HG03469 (cell line): ENCODE measurements around the gene CCL2.

Source experiments
- ATAC-seq: cut with Tn5 transposase; IDR thresholded peaks from one replicate; pipeline ENCODE4 v1.9.1; 2021; ENCODE audit warnings: mild to moderate bottlenecking, moderate library complexity, moderate number of reproducible peaks; ENCODE audit not compliant: unreplicated experiment

CCL2 gene

DNA sequence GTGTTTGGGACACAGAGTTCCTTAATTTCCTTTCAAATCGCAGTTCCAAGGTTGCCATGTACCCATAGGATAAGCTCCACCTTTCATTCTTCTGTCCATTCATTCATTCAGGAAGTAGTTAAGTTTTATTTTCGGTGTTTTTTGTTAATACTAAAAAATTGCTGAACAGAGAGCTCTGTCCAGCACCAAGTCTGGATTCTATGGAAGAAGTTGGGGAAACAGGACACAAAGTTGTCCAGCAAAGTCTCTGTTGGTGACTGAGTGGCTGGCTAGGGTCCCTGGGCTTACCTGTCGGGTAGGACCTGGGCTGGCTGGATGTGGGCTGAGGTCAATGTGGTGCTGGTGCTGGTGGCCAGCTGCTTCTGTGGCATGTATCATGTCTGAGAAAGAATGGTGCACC lies 17.6 kb upstream of the CCL2 start:
- ATAC-seq = no peak

DNA sequence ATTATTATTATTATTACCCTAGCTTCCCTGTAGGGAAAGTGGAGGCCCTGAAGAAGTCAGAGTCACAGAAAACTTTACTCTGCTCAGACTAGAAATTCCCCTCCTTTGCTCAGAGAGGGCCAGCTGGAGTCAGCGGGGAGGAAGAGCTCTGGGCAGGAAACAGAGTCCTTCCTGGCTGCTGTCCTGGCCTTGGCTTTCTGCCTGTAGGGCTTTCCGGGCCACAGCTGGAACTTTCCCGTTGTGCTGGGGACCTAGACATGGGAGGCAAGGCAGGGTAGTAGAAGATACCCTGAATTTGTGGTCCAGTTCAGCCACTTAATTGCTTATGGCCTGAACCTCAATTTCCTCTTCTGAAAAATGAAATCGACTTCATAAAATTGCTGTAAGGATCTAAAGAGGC lies 14.0 kb upstream of the CCL2 start:
- ATAC-seq = no peak

- no peak for ATAC-seq
These were observed 12.3 kb upstream of the CCL2 start for GRCh38 chr17:34242587-34243363.

GRCh38 chr17:34243364-34244320 lies 11.4 kb upstream of the CCL2 start:
- ATAC-seq = no peak

GRCh38 chr17:34245351-34245905 lies 9.7 kb upstream of the CCL2 start:
- ATAC-seq = no peak

DNA sequence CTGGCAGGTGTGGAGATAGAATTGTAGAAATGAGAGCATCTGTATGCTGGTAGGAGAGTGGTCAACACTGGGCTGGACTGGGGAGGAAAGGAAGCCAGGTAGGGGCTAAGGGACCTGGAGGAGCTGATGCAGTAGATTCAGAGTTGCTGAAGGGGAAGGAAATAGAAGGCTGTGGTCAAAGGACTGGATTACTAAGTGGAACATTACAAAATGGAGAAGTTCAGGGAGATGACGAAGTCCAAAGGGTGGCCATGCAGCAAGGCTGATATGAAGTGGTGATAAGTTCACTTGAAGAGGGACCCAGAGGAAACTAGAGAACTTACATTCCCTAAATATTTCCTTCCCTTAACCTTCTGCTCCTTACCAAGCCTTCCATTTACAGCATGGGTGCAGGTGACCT lies 8.6 kb upstream of the CCL2 start:
- no peak for ATAC-seq

GRCh38 chr17:34246881-34247280 lies 8.2 kb upstream of the CCL2 start:
- no peak for ATAC-seq

GRCh38 chr17:34248511-34249024 lies 6.5 kb upstream of the CCL2 start:
- ATAC-seq = no peak

- ATAC-seq = no peak
These were observed 6.0 kb upstream of the CCL2 start for GRCh38 chr17:34249061-34249460.

DNA sequence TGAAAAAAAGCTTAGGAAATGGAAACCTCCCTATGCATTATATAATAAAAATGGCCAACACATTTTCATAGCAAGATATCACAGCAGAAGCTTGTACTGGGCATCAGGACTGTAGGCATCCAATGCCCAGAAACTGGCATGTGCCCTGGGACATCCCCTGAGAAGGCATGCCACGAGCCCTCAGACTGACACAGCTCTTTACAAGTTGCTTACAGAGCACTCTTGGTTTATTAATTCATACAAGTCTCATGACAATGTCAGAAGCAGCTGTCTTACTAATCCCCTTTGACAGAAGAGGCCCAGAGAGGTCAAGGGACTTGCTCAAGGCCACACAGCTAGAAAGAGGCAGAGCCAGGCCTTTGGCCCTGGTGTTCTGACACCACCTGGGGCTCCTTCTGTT lies 5.6 kb upstream of the CCL2 start:
- ATAC-seq = no peak

DNA sequence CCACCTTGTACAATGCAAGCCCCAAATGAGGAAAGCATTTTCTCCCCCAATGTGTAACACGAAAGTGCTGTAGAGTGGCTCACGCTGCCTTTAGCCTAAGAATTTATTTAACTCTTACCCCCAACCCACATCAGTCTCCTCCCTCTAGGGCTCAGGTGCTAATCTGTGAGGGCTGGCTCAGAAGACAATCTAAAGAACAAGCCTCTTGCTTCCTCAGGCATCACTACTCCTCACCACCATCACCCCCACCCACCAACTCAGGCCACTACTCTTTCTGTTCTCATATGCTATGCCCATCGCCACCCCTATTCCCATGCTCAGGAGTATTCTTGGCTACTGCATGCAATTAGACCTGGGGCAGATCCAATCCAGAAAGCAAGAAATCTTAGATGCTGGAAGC lies 3.9 kb upstream of the CCL2 start:
- ATAC-seq = no peak

DNA sequence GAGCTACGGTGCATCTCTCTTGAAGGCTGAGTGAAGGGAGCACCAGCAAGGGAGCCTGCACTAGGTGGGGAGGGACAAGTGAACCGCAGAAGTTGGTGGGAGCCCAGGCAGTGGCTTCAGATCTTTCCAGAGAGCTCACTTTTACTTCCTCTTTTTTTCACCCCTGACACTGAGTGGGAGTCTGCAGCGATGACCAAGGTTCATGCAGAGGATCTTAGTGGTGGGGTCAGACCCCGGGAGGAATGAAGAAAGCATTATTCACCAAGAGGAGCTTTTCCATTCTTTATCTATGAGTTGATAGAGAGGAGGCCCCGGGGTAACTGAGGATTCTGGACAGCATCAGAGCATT lies 3.0 kb upstream of the CCL2 start:
- ATAC-seq = no peak

GRCh38 chr17:34252444-34253138 lies 2.5 kb upstream of the CCL2 start:
- no peak for ATAC-seq

DNA sequence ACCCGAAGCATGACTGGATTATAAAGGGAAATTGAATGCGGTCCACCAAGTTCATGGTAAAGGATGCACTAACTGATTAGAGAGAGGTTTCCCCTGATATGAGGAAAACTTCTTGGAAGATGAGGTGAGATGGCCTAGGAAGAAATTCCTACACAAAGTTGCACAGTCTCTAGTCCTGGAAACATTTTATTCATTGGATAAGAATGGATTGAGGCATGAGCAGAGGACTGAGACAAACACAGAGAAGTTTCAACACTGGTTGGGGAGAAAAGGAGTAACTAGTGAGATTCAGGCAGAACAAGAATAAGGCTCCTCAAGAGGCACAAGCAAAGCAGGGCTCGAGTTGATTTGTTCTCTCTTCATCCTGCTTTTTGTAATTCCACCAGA lies 2.0 kb upstream of the CCL2 start:
- ATAC-seq = no peak

GRCh38 chr17:34254146-34254545 lies 939 bp upstream of the CCL2 start:
- no peak for ATAC-seq

- ATAC-seq = no peak
These were observed 272 bp downstream of the CCL2 start for GRCh38 chr17:34255381-34255732.

DNA sequence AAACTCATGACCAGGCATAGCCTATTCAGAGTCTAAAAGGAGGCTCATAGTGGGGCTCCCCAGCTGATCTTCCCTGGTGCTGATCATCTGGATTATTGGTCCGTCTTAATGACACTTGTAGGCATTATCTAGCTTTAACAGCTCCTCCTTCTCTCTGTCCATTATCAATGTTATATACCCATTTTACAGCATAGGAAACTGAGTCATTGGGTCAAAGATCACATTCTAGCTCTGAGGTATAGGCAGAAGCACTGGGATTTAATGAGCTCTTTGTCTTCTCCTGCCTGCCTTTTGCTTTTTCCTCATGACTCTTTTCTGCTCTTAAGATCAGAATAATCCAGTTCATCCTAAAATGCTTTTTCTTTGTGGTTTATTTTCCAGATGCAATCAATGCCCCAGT lies 756 bp downstream of the CCL2 start:
- ATAC-seq = no peak

- ATAC-seq = no peak
These were observed 2.4 kb downstream of the CCL2 start for GRCh38 chr17:34257299-34257985.

DNA sequence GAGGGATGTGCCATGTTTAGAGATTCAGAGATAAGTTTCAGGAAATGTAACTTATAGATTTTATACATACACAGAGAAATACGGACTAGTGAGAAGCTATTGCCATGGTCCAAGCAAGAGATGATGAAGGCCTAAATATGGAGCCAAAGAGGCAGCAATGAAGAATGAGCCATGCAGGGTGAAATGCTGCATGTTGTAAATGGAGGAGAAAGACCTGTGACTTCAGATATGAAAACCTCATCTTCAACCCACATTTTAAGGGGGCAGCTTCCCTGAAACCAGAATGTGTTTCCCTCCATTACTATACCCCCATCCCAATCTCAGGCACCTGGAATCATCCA lies 2.9 kb downstream of the CCL2 start:
- no peak for ATAC-seq

DNA sequence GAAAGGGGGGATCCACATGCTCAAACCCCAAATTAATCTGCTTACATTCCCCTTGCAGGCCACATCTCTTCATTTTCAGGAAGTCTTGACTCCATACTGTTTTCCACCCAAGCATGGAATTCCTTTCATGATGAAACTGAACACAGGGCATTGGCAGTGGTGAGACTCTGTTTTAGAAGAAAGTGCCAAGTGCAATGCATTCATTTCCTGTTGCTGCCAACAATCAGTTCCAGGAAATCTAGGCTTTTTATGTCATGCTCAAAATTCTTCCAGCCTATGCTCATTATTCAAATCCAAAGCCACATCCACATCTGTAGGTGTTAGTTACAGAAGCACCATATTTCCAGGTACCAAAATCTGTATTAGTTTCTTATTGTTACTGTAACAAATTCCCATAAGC lies 4.1 kb downstream of the CCL2 start:
- no peak for ATAC-seq

- no peak for ATAC-seq
These were observed 5.8 kb downstream of the CCL2 start for GRCh38 chr17:34260861-34261260.
